Lung (tissue), 12 donors: ENCODE measurements around the gene ATG2A. TPM values are rescaled to one million over a fixed set of nuclear protein-coding genes. Genes with fewer than 3 reads are reported as not detected.

Source experiments
- ATAC-seq: fragments of 200-7000 bp; cut with Tn5 transposase; one replicate; pipeline ENCODE4 v1.9.1; 2020; ENCODE audit warnings: moderate number of reproducible peaks; ENCODE audit not compliant: insufficient read depth, low FRiP score
- DNase-seq, 3 donors: peaks; one replicate each; pipeline ENCODE4 v3.0.0-alpha.2; 2013 to 2017
- H3K27ac ChIP-seq, 2 donors: one replicate each; pipeline ENCODE4 v1.5.1; 2013; ENCODE audit warnings: mild to moderate bottlenecking in 2 of 2, moderate library complexity in 2 of 2, control low read depth in 1 of 2, inconsistent platforms in 1 of 2, low read depth in 1 of 2, low read length in 1 of 2
- H3K27me3 ChIP-seq, 3 donors: one replicate each; pipeline ENCODE4 v1.5.1; 2013; ENCODE audit warnings: low read length in 2 of 3; ENCODE audit not compliant: control insufficient read depth in 3 of 3, insufficient read depth in 3 of 3
- H3K36me3 ChIP-seq, 4 donors: one replicate each; pipeline ENCODE4 v1.5.1; 2013; ENCODE audit warnings: low read length in 4 of 4, mild to moderate bottlenecking in 1 of 4, moderate library complexity in 1 of 4; ENCODE audit not compliant: control insufficient read depth in 4 of 4, insufficient read depth in 4 of 4
- H3K4me1 ChIP-seq, 5 donors: one replicate each; pipeline ENCODE4 v1.5.1; 2013; ENCODE audit warnings: low read length in 5 of 5, mild to moderate bottlenecking in 2 of 5, moderate library complexity in 1 of 5; ENCODE audit not compliant: control insufficient read depth in 5 of 5, insufficient read depth in 5 of 5
- H3K4me3 ChIP-seq: one replicate; pipeline ENCODE4 v1.5.1; 2013; ENCODE audit warnings: mild to moderate bottlenecking, control low read depth, moderate library complexity
- H3K9ac ChIP-seq, 2 donors: one replicate each; pipeline ENCODE4 v1.5.1; 2013; ENCODE audit warnings: low read length in 2 of 2, control low read depth in 1 of 2; ENCODE audit not compliant: insufficient read depth in 1 of 2
- H3K9me3 ChIP-seq, 4 donors: one replicate each; pipeline ENCODE4 v1.5.1; 2013; ENCODE audit warnings: low read length in 3 of 4, mild to moderate bottlenecking in 1 of 4, moderate library complexity in 1 of 4; ENCODE audit not compliant: control insufficient read depth in 4 of 4, insufficient read depth in 3 of 4
- WGBS, 2 donors: extraction: QIAGEN DNeasy Blood & Tissue Kit; methylation state at CpG; one replicate each; pipeline ENCODE4 v1.1.7; 2013; 5-methylcytosine and 5-hydroxymethylcytosine counted together
- polyA plus RNA-seq, 2 donors: library from polyadenylated mRNA; stranded (reverse); fragments of 200-250 nt; gene quantifications; one replicate each; pipeline ENCODE4 v1.2.1, GENCODE V29; 2013
- total RNA-seq, 2 donors: library from RNA; depleted of rRNA in 1 of 2; stranded (reverse); fragments of >200 nt in 1 of 2; gene quantifications; one replicate each; pipeline ENCODE4 v1.2.1, GENCODE V29; 2014 to 2021
- TF ChIP-seq, protein P1 (sequence below): IDR thresholded peaks from 2 replicates; pipeline ENCODE4 v1.5.1; 2012; ENCODE audit warnings: mild to moderate bottlenecking; ENCODE audit errors: control extremely low read depth, extremely low read depth
- donor health status: control.
- donor health status: control.
- donor health status: Bipolar disorder and iron deficiency.
- donor health status: healthy.
- donor health status: DM: yes; HTN: yes; CAD: no.

ATG2A gene
- total and polyA plus RNA-seq, 4 donors, result 17.4 to 32.5 (median 21.0) TPM

GRCh38 chr11:64898541-64898940 lies 18.5 kb downstream of the ATG2A start:
- no peak overlapping the region for H3K27ac ChIP-seq
- H3K4me3 ChIP-seq, result no peak overlapping the region
- DNase-seq (no peak), ATAC-seq (no peak)
- WGBS, 2 donors, result 95 to 97% methylated on average over 19 of the region's 19 CpGs
- H3K27me3 ChIP-seq, result no peaks in the 10 kb centered on the region
- no peak overlapping the region for H3K9ac ChIP-seq
- peaks cover 0 to 3% (median 0%) of the 10 kb centered on the region in 5 donors for H3K4me1 ChIP-seq
- H3K36me3 ChIP-seq, result peaks cover 10 to 83% (median 21%) of the 10 kb centered on the region in 4 donors
- TF ChIP-seq, protein P1, sequence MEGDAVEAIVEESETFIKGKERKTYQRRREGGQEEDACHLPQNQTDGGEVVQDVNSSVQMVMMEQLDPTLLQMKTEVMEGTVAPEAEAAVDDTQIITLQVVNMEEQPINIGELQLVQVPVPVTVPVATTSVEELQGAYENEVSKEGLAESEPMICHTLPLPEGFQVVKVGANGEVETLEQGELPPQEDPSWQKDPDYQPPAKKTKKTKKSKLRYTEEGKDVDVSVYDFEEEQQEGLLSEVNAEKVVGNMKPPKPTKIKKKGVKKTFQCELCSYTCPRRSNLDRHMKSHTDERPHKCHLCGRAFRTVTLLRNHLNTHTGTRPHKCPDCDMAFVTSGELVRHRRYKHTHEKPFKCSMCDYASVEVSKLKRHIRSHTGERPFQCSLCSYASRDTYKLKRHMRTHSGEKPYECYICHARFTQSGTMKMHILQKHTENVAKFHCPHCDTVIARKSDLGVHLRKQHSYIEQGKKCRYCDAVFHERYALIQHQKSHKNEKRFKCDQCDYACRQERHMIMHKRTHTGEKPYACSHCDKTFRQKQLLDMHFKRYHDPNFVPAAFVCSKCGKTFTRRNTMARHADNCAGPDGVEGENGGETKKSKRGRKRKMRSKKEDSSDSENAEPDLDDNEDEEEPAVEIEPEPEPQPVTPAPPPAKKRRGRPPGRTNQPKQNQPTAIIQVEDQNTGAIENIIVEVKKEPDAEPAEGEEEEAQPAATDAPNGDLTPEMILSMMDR, result no peak
- H3K9me3 ChIP-seq, result no peaks in the 10 kb centered on the region

DNA sequence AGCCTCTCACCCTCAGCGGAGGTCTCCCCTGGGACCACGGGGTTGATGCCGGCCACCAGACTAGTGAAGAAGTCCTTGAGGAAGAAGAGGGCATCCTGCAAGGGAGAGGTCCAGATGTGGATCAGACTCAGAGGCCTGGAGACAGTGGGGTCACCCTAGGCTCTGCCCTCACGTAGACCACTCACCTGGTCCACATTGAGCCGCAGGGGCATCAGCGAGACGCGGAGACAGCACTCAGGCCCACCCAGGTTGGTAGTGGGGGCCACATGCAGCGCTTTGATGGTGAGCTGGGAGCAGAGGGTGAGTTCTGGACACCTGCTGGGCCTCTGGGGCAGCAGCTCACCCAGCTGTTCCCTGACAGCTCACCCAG lies 18.9 kb downstream of the ATG2A start:
- no peaks in the 10 kb centered on the region for H3K27me3 ChIP-seq
- TF ChIP-seq, protein P1, result no peak
- DNase-seq (no peak), ATAC-seq (no peak)
- WGBS, 2 donors, result 96 to 99% methylated on average over 9 of the region's 9 CpGs
- no peak overlapping the region for H3K27ac ChIP-seq
- H3K9ac ChIP-seq, result no peak overlapping the region
- no peak overlapping the region for H3K4me3 ChIP-seq
- H3K36me3 ChIP-seq, result peaks cover 10 to 78% (median 20%) of the 10 kb centered on the region in 4 donors
- H3K9me3 ChIP-seq, result no peaks in the 10 kb centered on the region
- H3K4me1 ChIP-seq, result peaks cover 0 to 3% (median 0%) of the 10 kb centered on the region in 5 donors

GRCh38 chr11:64897381-64898075 lies 19.5 kb downstream of the ATG2A start:
- Histone ChIP-seq H3K27me3 (no peaks in the 10 kb centered on the region), H3K36me3 (peaks cover 6 to 73% (median 17%) of the 10 kb centered on the region in 4 donors), H3K9ac (no peak overlapping the region), H3K9me3 (no peaks in the 10 kb centered on the region), H3K4me1 (peaks cover 0 to 3% (median 0%) of the 10 kb centered on the region in 5 donors), H3K27ac (no peak overlapping the region), H3K4me3 (no peak overlapping the region)
- DNase-seq (no peak), ATAC-seq (no peak)
- TF ChIP-seq, protein P1, result no peak
- WGBS, 2 donors, result 94 to 96% methylated on average over 19 of the region's 19 CpGs
